B cell (primary cell): ENCODE measurements around the gene CDC42EP4.

Source experiments
- EZH2 ChIP-seq: IDR thresholded peaks from 2 replicates; pipeline ENCODE4 v1.6.1; 2012; ENCODE audit warnings: borderline replicate concordance, low read depth, mild to moderate bottlenecking, moderate library complexity, low read length; ENCODE audit not compliant: insufficient read depth, poor library complexity, severe bottlenecking
- TF ChIP-seq, protein P1 (sequence below): fragments of 200-600 bp; IDR thresholded peaks from one replicate; pipeline ENCODE4 v1.8.0; 2022; ENCODE audit warnings: antibody characterized with exemption, mild to moderate bottlenecking

DNA sequence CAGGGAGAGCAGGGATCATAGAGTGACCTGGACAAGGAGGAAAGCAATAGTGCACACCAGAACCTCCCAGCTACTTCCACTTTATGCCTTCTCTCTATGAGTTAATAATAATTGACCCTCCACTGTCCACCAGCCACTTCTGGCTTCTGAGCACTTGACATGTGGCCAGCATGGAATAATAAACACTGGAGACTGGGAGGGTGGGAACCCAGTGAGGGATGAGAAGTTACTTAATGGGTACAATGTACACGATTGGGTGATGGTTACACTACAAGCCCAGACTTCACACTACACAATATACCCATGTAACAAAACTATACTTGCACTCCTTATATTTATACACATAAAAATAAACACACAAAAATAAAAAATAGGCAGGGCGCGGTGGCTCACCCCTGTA lies 11.4 kb downstream of the CDC42EP4 start:
- TF ChIP-seq, protein P1, sequence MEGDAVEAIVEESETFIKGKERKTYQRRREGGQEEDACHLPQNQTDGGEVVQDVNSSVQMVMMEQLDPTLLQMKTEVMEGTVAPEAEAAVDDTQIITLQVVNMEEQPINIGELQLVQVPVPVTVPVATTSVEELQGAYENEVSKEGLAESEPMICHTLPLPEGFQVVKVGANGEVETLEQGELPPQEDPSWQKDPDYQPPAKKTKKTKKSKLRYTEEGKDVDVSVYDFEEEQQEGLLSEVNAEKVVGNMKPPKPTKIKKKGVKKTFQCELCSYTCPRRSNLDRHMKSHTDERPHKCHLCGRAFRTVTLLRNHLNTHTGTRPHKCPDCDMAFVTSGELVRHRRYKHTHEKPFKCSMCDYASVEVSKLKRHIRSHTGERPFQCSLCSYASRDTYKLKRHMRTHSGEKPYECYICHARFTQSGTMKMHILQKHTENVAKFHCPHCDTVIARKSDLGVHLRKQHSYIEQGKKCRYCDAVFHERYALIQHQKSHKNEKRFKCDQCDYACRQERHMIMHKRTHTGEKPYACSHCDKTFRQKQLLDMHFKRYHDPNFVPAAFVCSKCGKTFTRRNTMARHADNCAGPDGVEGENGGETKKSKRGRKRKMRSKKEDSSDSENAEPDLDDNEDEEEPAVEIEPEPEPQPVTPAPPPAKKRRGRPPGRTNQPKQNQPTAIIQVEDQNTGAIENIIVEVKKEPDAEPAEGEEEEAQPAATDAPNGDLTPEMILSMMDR = no peak
- TF ChIP-seq EZH2 = no peak
